ENCODE data around the gene VILL. TPM values are rescaled to one million over a fixed set of nuclear protein-coding genes. Genes with fewer than 3 reads are reported as not detected.

VILL gene
- total RNA-seq, 2 experiments from 2014 or later: 11.4 to 11.7 TPM

DNA sequence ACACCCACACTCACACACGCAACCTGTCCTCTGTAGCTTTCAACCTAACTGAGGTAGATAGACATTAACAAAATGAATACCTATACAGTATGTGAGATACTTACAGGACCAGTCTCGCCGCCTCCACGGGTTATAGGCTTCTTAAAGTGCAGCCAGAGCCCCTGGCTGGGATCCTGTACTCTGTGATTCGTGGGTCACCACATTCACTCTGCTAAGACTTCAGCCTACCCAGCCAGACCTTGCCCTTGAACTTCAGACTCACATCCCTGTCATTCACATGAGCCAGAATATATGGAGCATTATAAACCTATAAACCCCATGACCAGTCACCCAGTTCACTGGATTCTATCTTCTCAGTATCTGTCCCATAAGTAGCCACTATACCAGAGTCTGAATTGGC lies 49.8 kb downstream of the VILL start:
- intact Hi-C loops (cut with micrococcal nuclease): no loop called here
- H3K27ac Mint-ChIP-seq: peak overlapping the region; percentile 91
- CTCF ChIA-PET: interaction anchor here (0.9 to 2.6 kb wide), 2 partner anchors 43 to 66 kb away, joined by 3 to 9 read pairs; no protein-coding TSS in a partner anchor

DNA sequence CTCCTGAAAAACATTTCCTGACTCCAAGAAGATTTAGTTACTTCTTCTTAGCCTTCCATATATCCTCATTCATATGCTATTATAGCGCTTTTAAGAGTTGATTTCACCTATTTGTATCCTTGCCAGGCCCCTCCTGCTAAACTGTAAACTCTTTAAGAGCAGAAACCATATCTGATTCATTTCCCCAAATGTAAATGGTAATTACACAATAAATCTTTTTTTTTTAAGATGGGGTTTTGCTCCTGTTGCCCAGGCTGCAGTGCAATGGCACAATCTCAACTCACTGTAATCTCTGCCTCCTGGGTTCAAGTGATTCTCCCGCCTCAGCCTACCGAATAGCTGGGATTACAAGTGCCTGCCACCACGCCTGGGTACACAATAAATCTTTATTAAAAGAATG lies 52.9 kb downstream of the VILL start:
- Mint-ChIP-seq H3K27me3 (peaks cover 2% of the 10 kb centered on the region), H3K36me3 (ENCODE audit: low read depth) (no peaks in the 10 kb centered on the region), H3K9me3 (no peaks in the 10 kb centered on the region), H3K4me1 (ENCODE audit: low read depth) (peaks cover 20% of the 10 kb centered on the region), H3K27ac (no peak overlapping the region), H3K4me3 (no peak overlapping the region)
- TF ChIP-seq, protein P1, sequence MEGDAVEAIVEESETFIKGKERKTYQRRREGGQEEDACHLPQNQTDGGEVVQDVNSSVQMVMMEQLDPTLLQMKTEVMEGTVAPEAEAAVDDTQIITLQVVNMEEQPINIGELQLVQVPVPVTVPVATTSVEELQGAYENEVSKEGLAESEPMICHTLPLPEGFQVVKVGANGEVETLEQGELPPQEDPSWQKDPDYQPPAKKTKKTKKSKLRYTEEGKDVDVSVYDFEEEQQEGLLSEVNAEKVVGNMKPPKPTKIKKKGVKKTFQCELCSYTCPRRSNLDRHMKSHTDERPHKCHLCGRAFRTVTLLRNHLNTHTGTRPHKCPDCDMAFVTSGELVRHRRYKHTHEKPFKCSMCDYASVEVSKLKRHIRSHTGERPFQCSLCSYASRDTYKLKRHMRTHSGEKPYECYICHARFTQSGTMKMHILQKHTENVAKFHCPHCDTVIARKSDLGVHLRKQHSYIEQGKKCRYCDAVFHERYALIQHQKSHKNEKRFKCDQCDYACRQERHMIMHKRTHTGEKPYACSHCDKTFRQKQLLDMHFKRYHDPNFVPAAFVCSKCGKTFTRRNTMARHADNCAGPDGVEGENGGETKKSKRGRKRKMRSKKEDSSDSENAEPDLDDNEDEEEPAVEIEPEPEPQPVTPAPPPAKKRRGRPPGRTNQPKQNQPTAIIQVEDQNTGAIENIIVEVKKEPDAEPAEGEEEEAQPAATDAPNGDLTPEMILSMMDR (IDR thresholded peaks at IDR 0.05): no peak
- intact Hi-C loops (cut with micrococcal nuclease): no loop called here
- ChIA-PET POLR2A (no interaction called here), CTCF (no interaction called here)
- ATAC-seq: no peak
- no peak for DNase-seq

More for the DNA sequence above, 49.8 kb downstream of the VILL start:
- peak overlapping the region; percentile 60 for H3K4me3 Mint-ChIP-seq
- peaks cover 9% of the 10 kb centered on the region for H3K9me3 Mint-ChIP-seq
- H3K27me3 Mint-ChIP-seq: peaks cover 2% of the 10 kb centered on the region
- H3K4me1 Mint-ChIP-seq (ENCODE audit: low read depth): peaks cover 28% of the 10 kb centered on the region
- POLR2A ChIA-PET: no interaction called here
- ATAC-seq (no peak), DNase-seq (no peak)
- TF ChIP-seq, protein P1 (IDR thresholded peaks at IDR 0.05): no peak
- H3K36me3 Mint-ChIP-seq (ENCODE audit: low read depth): peaks cover 7% of the 10 kb centered on the region

DNA sequence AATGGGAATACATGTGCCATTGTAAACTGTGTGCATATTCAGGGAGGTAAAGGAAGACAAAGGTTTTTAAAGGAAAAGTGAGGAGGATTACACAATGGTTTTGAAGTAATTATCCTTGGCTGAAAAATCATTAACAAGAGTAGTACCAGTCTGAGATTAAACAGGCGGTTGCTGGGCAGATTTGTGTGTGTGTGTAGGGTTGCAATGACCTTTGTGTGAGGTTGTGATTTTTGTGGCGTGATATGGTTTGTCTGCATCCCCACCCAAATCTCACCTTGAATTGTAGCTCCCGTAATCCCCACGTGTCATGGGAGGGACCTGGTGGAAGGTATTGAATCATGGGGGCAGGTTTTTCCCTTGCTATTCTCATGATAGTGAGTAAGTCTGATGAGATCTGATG lies 55.4 kb downstream of the VILL start:
- H3K9me3 Mint-ChIP-seq: no peaks in the 10 kb centered on the region
- intact Hi-C loops (cut with micrococcal nuclease): no loop called here
- H3K27me3 Mint-ChIP-seq: no peaks in the 10 kb centered on the region
- no peaks in the 10 kb centered on the region for H3K4me1 Mint-ChIP-seq (ENCODE audit: low read depth)
- no peak for ATAC-seq
- DNase-seq: no peak
- H3K27ac Mint-ChIP-seq: no peak overlapping the region
- H3K4me3 Mint-ChIP-seq: no peak overlapping the region
- CTCF ChIA-PET: no interaction called here
- TF ChIP-seq, protein P1 (IDR thresholded peaks at IDR 0.05): no peak
- POLR2A ChIA-PET: no interaction called here
- no peaks in the 10 kb centered on the region for H3K36me3 Mint-ChIP-seq (ENCODE audit: low read depth)

DNA sequence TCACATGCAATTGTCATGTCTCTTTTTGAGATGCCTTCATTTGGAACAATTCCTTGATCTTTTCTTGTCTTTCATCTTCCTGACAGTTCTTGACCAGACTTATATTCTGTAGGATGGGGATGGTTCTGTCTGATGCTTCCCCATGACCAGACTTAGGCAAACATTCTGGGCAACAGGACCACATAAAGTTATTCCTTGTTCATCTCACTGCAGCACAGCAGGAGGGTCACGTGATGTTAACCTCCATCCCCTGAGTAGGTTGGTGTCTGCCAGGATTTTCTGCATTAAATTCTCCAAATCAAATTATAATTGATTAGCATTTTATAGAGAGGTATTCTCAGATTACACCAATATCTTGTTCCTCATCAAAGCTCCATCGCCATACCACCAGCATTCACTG lies 56.2 kb downstream of the VILL start:
- H3K4me3 Mint-ChIP-seq: no peak overlapping the region
- ATAC-seq (no peak), DNase-seq (no peak)
- H3K27ac Mint-ChIP-seq: no peak overlapping the region
- intact Hi-C loops (cut with micrococcal nuclease): no loop called here
- H3K36me3 Mint-ChIP-seq (ENCODE audit: low read depth): no peaks in the 10 kb centered on the region
- H3K4me1 Mint-ChIP-seq (ENCODE audit: low read depth): no peaks in the 10 kb centered on the region
- H3K27me3 Mint-ChIP-seq: no peaks in the 10 kb centered on the region
- TF ChIP-seq, protein P1 (IDR thresholded peaks at IDR 0.05): no peak
- ChIA-PET POLR2A (no interaction called here), CTCF (interaction anchor here (1.7 kb wide), 1 partner anchor 71 kb away, joined by 4 read pairs; no protein-coding TSS in a partner anchor)
- no peaks in the 10 kb centered on the region for H3K9me3 Mint-ChIP-seq

DNA sequence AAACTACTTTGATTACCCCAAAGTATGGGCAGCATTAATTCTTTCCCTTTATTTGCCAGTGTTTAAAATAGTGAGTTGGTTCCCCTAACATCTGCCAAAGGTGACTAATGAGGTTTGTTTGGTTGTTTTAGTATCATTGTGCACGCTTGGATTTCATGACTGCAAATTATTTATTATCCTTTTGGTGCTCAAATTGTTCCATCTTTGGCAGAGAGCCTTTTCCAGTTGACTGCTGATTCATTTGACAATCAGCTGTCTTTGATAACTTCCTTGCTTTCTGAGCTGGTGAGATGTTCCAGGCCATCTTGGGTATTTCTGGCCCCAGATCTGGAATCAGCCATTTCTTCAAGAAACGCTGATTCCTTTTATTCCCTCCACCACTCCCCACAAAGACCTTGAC lies 57.3 kb downstream of the VILL start:
- H3K9me3 Mint-ChIP-seq: no peaks in the 10 kb centered on the region
- no peak for ATAC-seq
- DNase-seq: no peak
- intact Hi-C loops (cut with micrococcal nuclease): no loop called here
- no peaks in the 10 kb centered on the region for H3K27me3 Mint-ChIP-seq
- ChIA-PET POLR2A (no interaction called here), CTCF (interaction anchor here (1.0 to 1.7 kb wide), 2 partner anchors 51 to 70 kb away, joined by 3 to 4 read pairs; no protein-coding TSS in a partner anchor)
- no peak overlapping the region for H3K4me3 Mint-ChIP-seq
- TF ChIP-seq, protein P1 (IDR thresholded peaks at IDR 0.05): no peak
- H3K36me3 Mint-ChIP-seq (ENCODE audit: low read depth): no peaks in the 10 kb centered on the region
- H3K4me1 Mint-ChIP-seq (ENCODE audit: low read depth): no peaks in the 10 kb centered on the region
- no peak overlapping the region for H3K27ac Mint-ChIP-seq
